HG03159 (cell line): ENCODE measurements around the gene LAMB2.

Experiments used
- ATAC-seq: cut with Tn5 transposase; IDR thresholded peaks from one replicate; pipeline ENCODE4 v1.9.1; 2021; ENCODE audit warnings: mild to moderate bottlenecking, moderate library complexity; ENCODE audit not compliant: unreplicated experiment

Gene LAMB2

DNA sequence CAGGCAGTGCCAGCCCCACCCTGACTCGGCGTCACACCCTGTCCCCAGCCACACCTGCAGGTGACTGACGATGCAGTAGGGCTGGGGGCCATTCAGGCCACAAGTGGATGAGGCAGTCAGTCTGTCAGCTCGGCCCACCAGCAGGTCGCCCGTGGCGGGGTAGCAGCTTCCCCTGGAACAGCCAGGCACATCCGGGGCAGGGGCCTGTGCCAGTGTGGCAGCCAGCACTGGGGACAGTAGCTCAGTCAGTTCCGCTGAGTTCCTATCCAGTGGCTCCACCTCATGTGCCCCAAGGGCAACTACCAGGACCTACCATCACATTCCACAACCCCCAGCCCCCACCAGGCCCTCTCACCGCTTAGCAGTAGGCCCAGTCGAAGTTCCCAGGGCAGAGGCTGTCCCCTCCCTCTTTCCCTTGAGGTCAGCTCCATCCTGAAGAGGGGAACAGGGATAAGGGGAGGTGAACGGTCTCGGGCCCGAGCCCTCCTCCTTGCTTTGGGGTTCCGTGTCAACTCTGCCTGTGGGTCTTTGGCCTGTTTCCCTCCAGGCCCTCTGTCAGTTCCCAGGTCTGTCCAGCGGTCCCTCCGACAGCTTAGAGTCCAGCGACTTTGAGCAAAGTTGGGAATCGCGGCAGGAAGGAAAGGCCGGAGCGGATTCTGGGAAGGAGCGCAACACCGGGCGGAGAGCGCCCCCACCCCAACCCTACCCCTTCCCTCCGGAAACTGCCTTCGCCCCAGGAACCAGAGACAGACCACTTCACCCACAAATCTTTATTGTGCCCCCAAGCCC lies at the start of gene LAMB2:
Gene LAMB2, minus strand, starts transcription at position 614 of the 789 bp plus-strand sequence. Its CDS starts 183 bp downstream, at position 431.
- ATAC-seq = no peak

- ATAC-seq = no peak
These were observed 48.5 kb upstream of the LAMB2 start for GRCh38 chr3:49181351-49181750.

- ATAC-seq = no peak
These were observed 47.3 kb upstream of the LAMB2 start for GRCh38 chr3:49180116-49180515.

- ATAC-seq = no peak
These were observed 44.2 kb upstream of the LAMB2 start for GRCh38 chr3:49177073-49177472.

GRCh38 chr3:49175530-49175929 lies 42.7 kb upstream of the LAMB2 start:
- no peak for ATAC-seq

DNA sequence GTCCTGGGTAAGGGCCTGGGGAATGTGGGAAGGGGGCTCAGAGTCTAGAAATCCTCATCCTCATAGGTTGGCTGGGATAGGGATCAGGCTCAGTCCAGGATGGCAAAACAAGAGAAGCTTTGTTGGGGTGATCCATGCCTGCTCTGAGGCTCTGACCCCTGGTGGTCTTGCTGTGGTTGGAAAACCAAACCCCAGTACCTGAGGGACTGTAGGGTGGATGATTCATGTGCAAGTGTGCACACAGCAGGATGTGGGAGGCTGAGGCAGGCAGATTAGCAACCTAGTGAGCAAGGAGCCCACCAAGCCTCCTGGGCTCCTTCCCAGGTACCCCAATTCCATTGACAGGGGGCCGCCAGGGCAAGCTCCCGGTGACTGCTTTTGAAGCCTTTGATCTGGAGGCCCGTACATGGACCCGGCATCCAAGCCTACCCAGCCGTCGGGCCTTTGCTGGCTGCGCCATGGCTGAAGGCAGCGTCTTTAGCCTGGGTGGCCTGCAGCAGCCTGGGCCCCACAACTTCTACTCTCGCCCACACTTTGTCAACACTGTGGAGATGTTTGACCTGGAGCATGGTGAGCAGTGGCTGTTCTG lies 41.6 kb upstream of the LAMB2 start:
- no peak for ATAC-seq

GRCh38 chr3:49173792-49174170 lies 40.9 kb upstream of the LAMB2 start:
- no peak for ATAC-seq

DNA sequence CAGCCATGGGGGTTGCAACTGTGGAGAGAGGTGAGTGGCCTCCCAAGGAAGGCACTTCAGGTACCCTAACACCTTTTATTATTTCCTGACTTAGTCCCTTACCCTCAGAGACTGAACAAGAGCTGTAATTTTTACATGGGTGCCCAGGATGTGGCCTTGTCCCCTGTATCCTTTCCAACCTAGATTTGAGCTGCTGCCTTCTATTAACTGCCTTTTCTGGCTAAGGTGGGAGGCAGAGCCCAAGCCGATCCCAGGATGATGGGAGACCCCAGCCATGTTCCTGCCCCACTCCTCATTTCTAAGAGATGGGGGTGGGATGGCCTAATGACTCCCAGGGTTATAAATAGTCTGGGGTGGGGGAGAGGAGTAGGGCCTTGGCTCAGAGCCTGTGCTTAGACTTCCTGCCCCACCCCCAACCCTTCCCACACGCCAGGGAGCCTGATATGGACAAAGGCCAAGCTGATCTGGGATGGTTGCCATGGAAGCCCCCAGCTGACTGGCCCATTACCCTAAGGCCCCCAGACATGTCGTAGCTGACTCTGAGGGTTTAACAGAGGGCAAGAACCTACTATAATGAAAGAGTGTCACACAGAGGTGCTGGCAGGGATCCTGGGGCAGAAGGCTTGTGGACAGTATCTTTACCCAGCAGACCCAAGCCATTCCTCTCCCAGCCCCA lies 40.4 kb upstream of the LAMB2 start:
- ATAC-seq = no peak

DNA sequence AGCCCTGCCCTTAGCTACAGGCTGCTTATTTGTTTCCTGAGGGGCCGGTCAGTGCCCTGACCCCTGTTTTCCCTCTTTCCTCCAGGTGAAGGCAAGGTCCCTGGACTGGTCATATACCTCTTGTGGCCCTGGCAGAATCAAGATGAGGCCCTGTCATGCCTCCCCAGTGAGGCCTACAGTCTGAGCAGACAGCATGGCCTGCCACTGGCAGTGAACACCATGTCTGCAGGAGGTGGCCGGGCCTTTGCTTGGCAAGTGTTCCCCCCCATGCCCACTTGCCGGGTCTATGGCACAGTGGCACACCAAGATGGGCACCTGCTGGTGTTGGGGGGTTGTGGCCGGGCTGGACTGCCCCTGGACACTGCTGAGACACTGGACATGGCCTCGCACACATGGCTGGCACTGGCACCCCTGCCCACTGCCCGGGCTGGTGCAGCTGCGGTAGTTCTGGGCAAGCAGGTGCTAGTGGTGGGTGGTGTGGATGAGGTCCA lies 39.7 kb upstream of the LAMB2 start:
- no peak for ATAC-seq

DNA sequence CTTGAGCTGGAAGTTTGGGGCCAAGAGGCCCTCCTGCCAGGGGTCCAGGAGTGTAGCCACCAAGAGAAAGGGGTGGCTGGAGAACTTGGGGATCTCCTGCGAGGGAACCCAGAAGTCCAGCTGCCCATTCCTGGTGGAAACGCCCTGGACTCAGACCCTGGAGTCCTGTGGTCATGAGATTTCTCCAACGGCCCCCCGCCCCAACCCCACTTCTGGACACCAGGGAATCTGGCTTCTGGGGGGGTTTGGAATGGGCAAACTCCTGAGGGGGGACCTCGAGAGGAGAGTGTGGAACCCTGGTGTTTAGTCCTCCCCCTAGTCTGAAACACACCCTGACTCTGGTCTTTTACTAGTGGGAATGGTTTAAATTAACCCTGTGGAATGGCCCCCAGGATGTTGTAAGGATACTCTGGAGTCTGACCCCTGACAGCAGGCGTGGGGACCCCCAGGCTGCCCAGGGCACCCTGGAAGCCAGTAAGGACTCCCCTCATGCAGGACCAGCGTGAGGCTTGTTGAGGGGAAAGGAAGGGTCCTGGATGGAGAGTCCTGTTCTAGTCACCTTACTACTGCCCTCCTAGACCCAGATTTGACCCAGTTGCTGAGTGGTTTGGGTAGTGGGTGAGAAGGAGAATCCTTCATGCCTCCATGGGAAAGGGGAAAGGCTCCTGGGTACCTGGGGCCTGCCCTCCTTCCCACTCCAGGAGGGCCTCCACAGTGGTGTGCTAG lies 39.1 kb upstream of the LAMB2 start:
- ATAC-seq = no peak

GRCh38 chr3:49171119-49171774 lies 38.4 kb upstream of the LAMB2 start, which contains the start of gene KLHDC8B:
Gene KLHDC8B (plus strand): TSS chr3:49171598. CDS start chr3:49172770, 1,172 bp downstream.
- ATAC-seq = no peak

DNA sequence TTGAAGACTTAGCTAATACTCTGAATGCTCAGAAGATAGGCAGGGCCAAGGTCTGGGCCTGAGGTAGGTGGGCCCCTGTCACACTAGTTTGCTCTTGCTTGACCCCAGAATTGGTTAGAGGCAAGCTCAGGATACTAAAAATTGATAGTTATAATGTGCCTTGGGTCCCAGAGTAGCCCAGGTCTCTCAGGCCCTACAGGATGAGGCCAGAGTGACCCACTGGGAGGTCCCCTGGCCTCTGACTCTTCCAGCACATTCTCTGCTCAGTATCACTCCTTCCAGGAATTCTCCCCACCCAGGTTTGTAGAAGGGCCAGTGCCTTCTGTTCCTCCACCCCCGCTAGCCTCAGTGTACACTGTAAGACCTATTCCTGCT lies 37.9 kb upstream of the LAMB2 start:
- ATAC-seq = no peak

GRCh38 chr3:49166752-49167556 lies 34.1 kb upstream of the LAMB2 start:
- no peak for ATAC-seq

DNA sequence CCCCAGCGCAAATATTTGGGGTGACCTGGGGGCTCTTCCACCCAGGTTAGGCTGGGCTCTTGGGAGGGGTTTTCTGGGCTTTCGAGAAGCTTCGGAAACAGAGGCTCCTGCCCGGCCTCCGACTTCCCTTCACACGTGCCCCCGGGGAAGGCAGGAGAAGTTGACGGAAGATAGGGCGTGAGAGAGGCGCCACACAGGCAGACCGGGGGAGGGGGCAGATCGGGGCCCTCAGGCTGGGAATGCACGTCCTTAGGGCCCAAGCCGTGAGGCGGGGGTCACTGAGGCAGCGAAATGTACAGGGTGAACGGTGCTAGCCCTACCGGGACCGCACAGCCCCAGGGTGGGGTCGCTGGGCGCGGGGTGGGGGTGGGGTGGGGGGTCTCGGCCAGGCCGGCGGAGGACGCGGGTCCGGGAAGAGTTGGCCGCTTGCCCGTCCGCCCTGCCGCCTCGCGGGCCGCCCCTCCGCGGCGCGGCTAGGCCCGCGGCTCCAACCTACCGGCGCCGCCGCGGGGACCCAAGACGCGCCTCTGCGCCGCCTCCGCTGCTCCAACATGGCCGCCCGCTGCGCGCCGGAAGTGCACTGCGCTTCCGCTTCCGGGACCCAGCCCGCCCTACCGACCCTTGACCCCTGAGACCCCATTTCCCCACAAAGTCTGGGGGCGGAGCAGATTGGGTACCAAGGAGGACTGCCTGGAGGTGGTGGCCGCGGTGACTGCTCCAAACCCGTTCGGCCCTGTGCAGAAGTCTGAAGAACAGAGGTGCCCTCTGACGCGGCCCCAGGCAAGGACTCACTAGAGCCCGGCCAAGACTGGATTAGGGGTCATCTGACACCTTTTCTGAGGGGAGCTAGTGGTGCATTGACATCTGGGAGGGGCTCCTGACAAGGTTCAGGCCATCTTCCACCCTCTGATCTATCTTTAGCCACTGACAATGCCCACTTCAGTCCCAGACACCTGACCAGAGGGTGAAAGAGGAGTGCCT lies 33.2 kb upstream of the LAMB2 start, which contains the start of gene CCDC71:
Gene CCDC71, minus strand, starts transcription at position 561 of the 981 bp plus-strand sequence. CDS start 2,123 bp downstream, outside the sequence.
- ATAC-seq = peak; percentile 66

- ATAC-seq = no peak
These were observed 32.3 kb upstream of the LAMB2 start for GRCh38 chr3:49164983-49165720.

- ATAC-seq = no peak
These were observed 30.8 kb upstream of the LAMB2 start for GRCh38 chr3:49163609-49164008.

DNA sequence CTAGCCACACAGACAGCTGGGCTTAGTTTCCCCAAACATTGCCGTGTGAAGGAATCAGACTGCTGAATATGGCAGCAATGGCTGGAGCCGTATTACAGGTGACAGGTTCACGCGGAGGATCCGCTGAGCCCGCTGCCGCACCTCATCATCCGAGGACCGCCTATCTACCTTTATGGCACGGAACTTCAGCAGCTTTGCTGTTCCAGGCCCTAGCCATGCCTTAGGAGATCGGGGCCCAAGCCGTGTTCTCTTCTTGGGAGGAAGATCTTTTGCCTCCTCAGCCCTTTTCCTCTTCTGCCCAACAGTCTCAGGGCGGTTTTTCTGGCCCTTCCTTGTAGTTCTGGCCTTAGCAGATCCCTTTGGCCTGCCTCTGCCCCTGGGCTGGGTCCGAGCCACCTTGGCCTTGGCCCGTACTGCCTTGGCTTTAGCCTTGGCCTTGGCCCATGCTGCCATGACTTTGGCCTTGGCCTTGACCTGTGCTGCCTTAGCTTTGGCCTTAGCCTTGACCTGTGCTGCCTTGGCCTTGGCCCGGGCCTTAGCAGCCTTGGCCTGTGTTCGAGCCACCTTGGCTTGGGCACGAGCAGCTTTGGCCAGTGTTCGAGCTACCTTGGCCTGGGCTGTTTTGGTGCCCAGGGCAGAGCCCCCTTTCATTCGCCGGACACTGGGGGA lies 30.0 kb upstream of the LAMB2 start:
- no peak for ATAC-seq
